ENCODE data around the gene C5orf46. TPM values are rescaled to one million over a fixed set of nuclear protein-coding genes. Genes with fewer than 3 reads are reported as not detected.

The C5orf46 gene
- total RNA-seq, 4 donors from 2014 or later = not detected

DNA sequence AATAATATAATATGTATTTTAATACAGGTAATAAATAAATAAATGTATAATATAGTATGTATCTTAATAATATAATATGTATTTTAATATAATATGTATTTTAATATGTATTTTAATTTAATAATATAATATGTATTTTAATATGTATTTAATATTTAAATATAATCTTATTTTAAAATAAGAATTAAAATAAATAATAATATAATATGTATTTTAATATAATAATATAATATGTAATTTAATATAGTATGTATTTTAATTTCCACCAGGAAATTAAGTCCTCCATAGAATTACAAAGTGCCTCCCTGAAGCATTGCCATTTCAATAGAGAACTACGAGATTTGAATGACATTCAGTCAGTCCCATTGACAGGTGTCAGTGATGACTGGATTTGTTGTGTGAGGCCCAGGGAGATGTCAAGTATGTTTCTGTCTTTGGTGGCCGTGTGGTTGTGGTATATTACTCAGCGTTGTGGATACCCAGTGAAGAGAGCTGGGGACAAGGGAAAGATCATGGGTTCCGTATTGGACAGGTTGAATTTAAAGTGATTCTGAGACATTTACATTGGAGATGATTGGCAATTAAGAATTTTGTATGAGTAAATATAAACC, 14.2 kb upstream of the C5orf46 start:
- Histone ChIP-seq H3K4me1 (no peaks in the 10 kb centered on the region), H3K36me3 (no peaks in the 10 kb centered on the region), H3K4me3 (no peak overlapping the region), H3K27ac (no peak overlapping the region), H3K9me3 (no peaks in the 10 kb centered on the region), H3K27me3 (no peaks in the 10 kb centered on the region)
- TF ChIP-seq EP300 (IDR thresholded peaks at IDR 0.05) = no peak
- no peak for TF ChIP-seq POLR2A (IDR thresholded peaks at IDR 0.05)
- TF ChIP-seq, protein P1, sequence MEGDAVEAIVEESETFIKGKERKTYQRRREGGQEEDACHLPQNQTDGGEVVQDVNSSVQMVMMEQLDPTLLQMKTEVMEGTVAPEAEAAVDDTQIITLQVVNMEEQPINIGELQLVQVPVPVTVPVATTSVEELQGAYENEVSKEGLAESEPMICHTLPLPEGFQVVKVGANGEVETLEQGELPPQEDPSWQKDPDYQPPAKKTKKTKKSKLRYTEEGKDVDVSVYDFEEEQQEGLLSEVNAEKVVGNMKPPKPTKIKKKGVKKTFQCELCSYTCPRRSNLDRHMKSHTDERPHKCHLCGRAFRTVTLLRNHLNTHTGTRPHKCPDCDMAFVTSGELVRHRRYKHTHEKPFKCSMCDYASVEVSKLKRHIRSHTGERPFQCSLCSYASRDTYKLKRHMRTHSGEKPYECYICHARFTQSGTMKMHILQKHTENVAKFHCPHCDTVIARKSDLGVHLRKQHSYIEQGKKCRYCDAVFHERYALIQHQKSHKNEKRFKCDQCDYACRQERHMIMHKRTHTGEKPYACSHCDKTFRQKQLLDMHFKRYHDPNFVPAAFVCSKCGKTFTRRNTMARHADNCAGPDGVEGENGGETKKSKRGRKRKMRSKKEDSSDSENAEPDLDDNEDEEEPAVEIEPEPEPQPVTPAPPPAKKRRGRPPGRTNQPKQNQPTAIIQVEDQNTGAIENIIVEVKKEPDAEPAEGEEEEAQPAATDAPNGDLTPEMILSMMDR (IDR thresholded peaks at IDR 0.05) = no peak
- 87 to 88% methylated on average over 4 of the region's 4 CpGs for WGBS, 2 donors
- DNase-seq (ENCODE audit: low spot score in 2 of 2) = no peak

DNA sequence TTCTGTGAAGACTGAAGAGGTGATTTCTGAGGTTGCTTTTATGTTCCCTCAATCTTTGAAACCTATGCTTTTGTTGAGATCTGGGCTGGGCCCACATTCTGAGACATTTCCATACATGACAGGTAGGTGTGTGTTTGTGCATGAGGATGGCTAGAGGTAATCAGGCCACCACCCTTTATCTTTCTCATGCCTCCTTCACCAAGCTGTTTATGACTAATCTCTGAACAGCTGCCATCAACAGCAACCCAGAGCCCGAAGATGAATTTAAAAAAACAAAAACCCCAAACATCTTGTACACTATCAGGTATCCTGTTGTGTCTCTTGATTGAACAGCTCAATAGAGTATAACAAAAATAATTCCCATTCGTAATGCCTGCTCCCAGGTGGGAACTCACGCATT, 12.6 kb upstream of the C5orf46 start:
- Histone ChIP-seq H3K4me3 (no peak overlapping the region), H3K27ac (no peak overlapping the region), H3K9me3 (no peaks in the 10 kb centered on the region), H3K27me3 (no peaks in the 10 kb centered on the region), H3K4me1 (no peaks in the 10 kb centered on the region), H3K36me3 (no peaks in the 10 kb centered on the region)
- TF ChIP-seq, protein P1 (IDR thresholded peaks at IDR 0.05) = no peak
- TF ChIP-seq POLR2A (IDR thresholded peaks at IDR 0.05) (no peak), EP300 (IDR thresholded peaks at IDR 0.05) (no peak)
- 73 to 82% methylated on average over 3 of the region's 3 CpGs for WGBS, 2 donors
- no peak for DNase-seq (ENCODE audit: low spot score in 2 of 2)

DNA sequence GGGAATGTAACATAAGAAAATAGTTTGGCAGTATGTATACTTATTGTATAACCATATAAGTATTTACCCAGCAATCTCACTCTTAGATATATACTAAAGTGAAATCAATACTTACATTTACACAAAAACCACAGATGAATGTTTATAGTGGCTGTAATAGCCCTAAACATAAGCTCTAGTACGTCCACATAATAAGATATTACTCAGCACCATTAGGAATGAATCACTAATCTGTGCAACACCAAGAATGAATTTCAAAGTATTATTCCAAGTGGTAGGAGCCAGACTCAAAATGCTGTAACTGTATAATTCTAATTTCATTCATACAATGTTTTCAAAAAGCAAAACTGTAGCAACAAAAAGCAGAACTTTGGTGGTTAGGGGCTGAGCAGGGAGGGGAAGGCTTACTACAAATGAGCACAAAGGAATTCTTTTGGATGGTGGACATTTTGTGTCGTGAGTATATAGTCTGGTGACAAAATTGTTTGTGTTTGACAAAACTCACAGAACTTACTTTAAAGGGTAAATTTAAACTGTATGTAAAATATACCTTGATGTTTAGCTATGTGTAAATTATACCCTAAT, 11.9 kb upstream of the C5orf46 start:
- Histone ChIP-seq H3K4me1 (no peaks in the 10 kb centered on the region), H3K36me3 (no peaks in the 10 kb centered on the region), H3K9me3 (no peaks in the 10 kb centered on the region), H3K27ac (no peak overlapping the region), H3K27me3 (no peaks in the 10 kb centered on the region), H3K4me3 (no peak overlapping the region)
- WGBS, 2 donors = 20 to 35% methylated on average over 2 of the region's 2 CpGs
- DNase-seq (ENCODE audit: low spot score in 2 of 2) = no peak
- TF ChIP-seq EP300 (IDR thresholded peaks at IDR 0.05) = no peak
- TF ChIP-seq, protein P1 (IDR thresholded peaks at IDR 0.05) = no peak
- TF ChIP-seq POLR2A (IDR thresholded peaks at IDR 0.05) = no peak

DNA sequence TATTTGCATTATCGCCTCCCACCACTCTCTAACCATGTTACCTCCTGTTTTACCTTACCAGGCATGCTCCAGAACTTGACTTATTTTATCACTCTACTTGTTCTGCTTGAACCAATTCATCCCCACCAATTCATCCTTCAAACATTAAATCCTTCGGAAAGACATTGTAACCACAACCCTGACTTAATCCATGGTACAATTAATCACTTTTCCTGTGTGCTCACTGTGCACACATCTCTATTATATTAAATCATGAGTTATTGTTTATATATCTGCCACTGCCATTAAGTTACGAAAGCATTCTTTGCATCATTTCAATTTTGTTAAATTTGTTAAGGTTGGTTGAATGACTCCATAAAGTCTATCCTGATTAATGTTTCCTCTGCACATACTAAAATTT, 7.4 kb upstream of the C5orf46 start:
- H3K4me3 ChIP-seq = no peak overlapping the region
- H3K9me3 ChIP-seq = no peaks in the 10 kb centered on the region
- WGBS, 2 donors = 91 to 92% methylated on average over 3 of the region's 3 CpGs
- H3K27me3 ChIP-seq = no peaks in the 10 kb centered on the region
- TF ChIP-seq EP300 (IDR thresholded peaks at IDR 0.05) = no peak
- TF ChIP-seq, protein P1 (IDR thresholded peaks at IDR 0.05) = no peak
- no peak for TF ChIP-seq POLR2A (IDR thresholded peaks at IDR 0.05)
- H3K4me1 ChIP-seq = no peaks in the 10 kb centered on the region
- H3K27ac ChIP-seq = no peak overlapping the region
- no peak for DNase-seq (ENCODE audit: low spot score in 2 of 2)
- H3K36me3 ChIP-seq = no peaks in the 10 kb centered on the region

GRCh38 chr5:147912011-147912410, 5.7 kb upstream of the C5orf46 start:
- no peaks in the 10 kb centered on the region for H3K9me3 ChIP-seq
- H3K4me1 ChIP-seq = no peaks in the 10 kb centered on the region
- DNase-seq (ENCODE audit: low spot score in 2 of 2) = no peak
- no peak overlapping the region for H3K27ac ChIP-seq
- TF ChIP-seq EP300 (IDR thresholded peaks at IDR 0.05) (no peak), POLR2A (IDR thresholded peaks at IDR 0.05) (no peak)
- TF ChIP-seq, protein P1 (IDR thresholded peaks at IDR 0.05) = no peak
- no peaks in the 10 kb centered on the region for H3K27me3 ChIP-seq
- no peaks in the 10 kb centered on the region for H3K36me3 ChIP-seq
- no peak overlapping the region for H3K4me3 ChIP-seq
- WGBS, 2 donors = 37 to 50% methylated on average over 1 of the region's 1 CpG

Measured in tibial nerve (tissue), 4 donors.